GM12878 (cell line): ENCODE results near the gene NOS3. TPM values are rescaled to one million over a fixed set of nuclear protein-coding genes. Genes with fewer than 3 reads are reported as not detected.
A peak's percentile ranks its signal among the peaks of the same experiment; 100 is the strongest.

Source experiments
- ATAC-seq: fragments of 200-7000 bp; cut with Tn5 transposase; 3 replicates; pipeline ENCODE4 v1.9.1; 2020; ENCODE audit warnings: mild to moderate bottlenecking, moderate library complexity
- BruUV-seq: library from RNA; stranded (reverse); fragments of 400-500 nt; replicated peaks from 2 replicates; lab custom pipeline; 2021; lab: Mats Ljungman, UMichigan
- CTCF ChIA-PET: fragments of 300-600 bp; sonication (Branson Sonifier 250); formaldehyde crosslinking; extraction: SDS; loops from one replicate; lab custom pipeline; 2021; ENCODE audit warnings: inconsistent platforms; lab: Yijun Ruan, JAX
- POLR2A ChIA-PET: fragments of 350-600 bp; formaldehyde crosslinking; extraction: SDS; loops from one replicate; lab custom pipeline; 2021; ENCODE audit warnings: inconsistent platforms; lab: Charles Lee
- RAD21 ChIA-PET: fragments of 300-600 bp; sonication (Branson Sonifier 250); formaldehyde crosslinking; loops from one replicate; lab custom pipeline; 2023; ENCODE audit warnings: antibody characterized with exemption; ENCODE audit not compliant: unreplicated experiment; lab: Charles Lee
- SMC1A ChIA-PET: fragments of 300-600 bp; sonication (Branson Sonifier 250); formaldehyde crosslinking; loops from one replicate; lab custom pipeline; 2023; ENCODE audit not compliant: unreplicated experiment, uncharacterized antibody; lab: Charles Lee
- DNase-seq: peaks from one replicate; pipeline ENCODE4 v3.0.0-alpha.2; 2011; ENCODE audit warnings: low read depth, low spot score
- FAIRE-seq: peaks from 3 replicates; lab custom pipeline; 2011; peaks lifted over from hg19 to GRCh38; lab: Jason Lieb, UNC
- H2AFZ ChIP-seq: 2 replicates; pipeline ENCODE4 v1.6.0; 2011; ENCODE audit warnings: low read depth, low read length, control low read depth; ENCODE audit not compliant: control insufficient read depth
- H3K27ac ChIP-seq: 2 replicates; pipeline ENCODE4 v1.5.1; 2011; ENCODE audit warnings: control low read depth; ENCODE audit not compliant: control insufficient read depth, insufficient read depth
- H3K27me3 ChIP-seq, 2 experiments: replicated peaks in 1 of 2; 2 replicates each; pipeline versions ENCODE4 v1.6.0 to v1.6.1; 2011; ENCODE audit warnings: low read length in 1 of 2; ENCODE audit not compliant: control insufficient read depth in 2 of 2, insufficient read depth in 2 of 2
- H3K36me3 ChIP-seq, 2 experiments: 2 replicates each; pipeline ENCODE4 v1.5.1; 2011; ENCODE audit warnings: low read length in 1 of 2; ENCODE audit not compliant: control insufficient read depth in 2 of 2, insufficient read depth in 2 of 2
- H3K4me1 ChIP-seq: 2 replicates; pipeline ENCODE4 v1.6.1; 2011; ENCODE audit warnings: mild to moderate bottlenecking, low read length, moderate library complexity, mixed read lengths; ENCODE audit not compliant: control insufficient read depth, insufficient read depth
- H3K4me2 ChIP-seq: 2 replicates; pipeline ENCODE4 v1.6.0; 2011; ENCODE audit warnings: control low read depth; ENCODE audit not compliant: control insufficient read depth, insufficient read depth
- H3K4me3 ChIP-seq: fragments of 200-600 bp; sonication (generic); 2 replicates; pipeline ENCODE4 v1.5.1; 2016
- H3K79me2 ChIP-seq: 2 replicates; pipeline ENCODE4 v1.6.0; 2011; ENCODE audit warnings: low read length; ENCODE audit not compliant: control insufficient read depth, insufficient read depth
- H3K9ac ChIP-seq: 2 replicates; pipeline ENCODE4 v1.8.0; 2011; ENCODE audit warnings: low read length, control low read depth, mixed read lengths; ENCODE audit not compliant: control insufficient read depth, insufficient read depth
- H3K9me3 ChIP-seq: replicated peaks from 3 replicates; pipeline ENCODE4 v1.5.1; 2011; ENCODE audit warnings: mild to moderate bottlenecking, low read length; ENCODE audit not compliant: control insufficient read depth, insufficient read depth
- H4K20me1 ChIP-seq: 2 replicates; pipeline ENCODE4 v1.6.0; 2011; ENCODE audit not compliant: control insufficient read depth, insufficient read depth
- DPF2 ChIP-seq: fragments of 450-650 bp; IDR thresholded peaks from 2 replicates; pipeline ENCODE4 v1.6.1; 2017; ENCODE audit warnings: mild to moderate bottlenecking
- IKZF2 ChIP-seq, 2 experiments: fragments of 450-650 bp; IDR thresholded peaks; 2 replicates each; pipeline ENCODE4 v1.6.1; 2017; ENCODE audit warnings: mild to moderate bottlenecking in 2 of 2, moderate library complexity in 2 of 2
- NFYB ChIP-seq: IDR thresholded peaks from 2 replicates; pipeline ENCODE4 v1.6.1; 2011; ENCODE audit warnings: low read depth, mild to moderate bottlenecking, low read length, improper control_type of control experiment, moderate library complexity; ENCODE audit not compliant: insufficient read depth
- NR2C2 ChIP-seq: IDR thresholded peaks from 2 replicates; pipeline ENCODE4 v1.6.1; 2011; ENCODE audit warnings: borderline replicate concordance, low read depth; ENCODE audit not compliant: control insufficient read depth, insufficient read length
- RBBP5 ChIP-seq: fragments of 200-600 bp; sonication (generic); conservative IDR thresholded peaks from 2 replicates; pipeline ENCODE4 v1.6.1; 2016
- TARDBP ChIP-seq: IDR thresholded peaks from 2 replicates; pipeline ENCODE4 v1.6.1; 2016; ENCODE audit warnings: borderline replicate concordance
- WRNIP1 ChIP-seq: IDR thresholded peaks from 2 replicates; pipeline ENCODE4 v1.6.1; 2011; ENCODE audit warnings: low read depth, low read length, improper control_type of control experiment, borderline replicate concordance
- ZSCAN29 ChIP-seq: fragments of 450-650 bp; IDR thresholded peaks from 2 replicates; pipeline ENCODE4 v1.6.1; 2017; ENCODE audit warnings: mild to moderate bottlenecking, moderate library complexity
- ZZZ3 ChIP-seq: IDR thresholded peaks from 2 replicates; pipeline ENCODE4 v1.6.1; 2011; ENCODE audit warnings: low read depth; ENCODE audit not compliant: control insufficient read depth, insufficient read length
- WGBS: methylation state at CpG from one replicate; pipeline ENCODE4 v1.1.6; 2016; ENCODE audit warnings: low lambda C conversion rate; ENCODE audit not compliant: insufficient replicate concordance, insufficient coverage; ENCODE audit errors: missing lambda C conversion rate; 5-methylcytosine and 5-hydroxymethylcytosine counted together
- in situ Hi-C: fragments of 300-500 bp; cut with MboI; formaldehyde crosslinking; loops from 9 replicates; pipeline ENCODE4 v1.14.3; 2018; ENCODE audit warnings: mixed read lengths
- intact Hi-C: fragments of 100-400 bp; cut with micrococcal nuclease; formaldehyde crosslinking; loops from one replicate; pipeline ENCODE4 v1.14.2; 2022; ENCODE audit not compliant: unreplicated experiment
- polyA plus RNA-seq, 11 experiments: library from polyadenylated mRNA; depleted of rRNA in 4 of 11; unstranded in 6 of 11; stranded (reverse) in 5 of 11; fragments of >200 nt; fragmentation: Nextera tagmentation in 4 of 11; fragmentation: Illumina TruSeq in 1 of 11; extraction: Ambion mirVana in 4 of 11; extraction: Trizol in 1 of 11; gene quantifications; 1 replicate in 1 of 11; 2 replicates in 10 of 11; pipeline versions ENCODE4 v1.2.1 to v1.2.3, GENCODE V29; 2011 to 2016; ENCODE audit warnings: inconsistent platforms in 2 of 11, missing spikeins in 2 of 11, low read depth in 1 of 11
- total RNA-seq, 4 experiments: library from RNA; depleted of rRNA in 3 of 4; stranded (reverse); fragments of >200 nt in 3 of 4; fragmentation: Illumina TruSeq in 1 of 4; extraction: Trizol in 1 of 4; gene quantifications; 2 replicates each; pipeline versions ENCODE4 v1.2.1 to v1.2.3, GENCODE V29; 2013 to 2021
- TF ChIP-seq, protein P1 (sequence below), 3 experiments: IDR thresholded peaks in 2 of 3; conservative IDR thresholded peaks in 1 of 3; 2 replicates each; pipeline ENCODE4 v1.5.1; 2011; ENCODE audit warnings: low read depth in 3 of 3, low read length in 3 of 3, mild to moderate bottlenecking in 3 of 3, control low read depth in 2 of 3, moderate library complexity in 2 of 3, inconsistent platforms in 1 of 3, mixed read lengths in 1 of 3; ENCODE audit not compliant: control insufficient read depth in 2 of 3, insufficient read depth in 1 of 3; ENCODE audit errors: extremely low read depth in 1 of 3
- TF ChIP-seq, protein P2 (sequence below): fragments of 450-650 bp; IDR thresholded peaks from 2 replicates; pipeline ENCODE4 v1.6.1; 2017; ENCODE audit warnings: borderline replicate concordance
- TF ChIP-seq, protein P3 (sequence below): IDR thresholded peaks from 2 replicates; pipeline ENCODE4 v1.6.1; 2011; ENCODE audit warnings: low read depth, low read length, improper control_type of control experiment, borderline replicate concordance

Gene NOS3
- total and polyA plus RNA-seq, 10 of the 15 experiments (the other 5 are each of a cell fraction or from before 2014, with no cell fraction given), result 0.06 to 0.92 (median 0.30) TPM; not detected in 3

DNA sequence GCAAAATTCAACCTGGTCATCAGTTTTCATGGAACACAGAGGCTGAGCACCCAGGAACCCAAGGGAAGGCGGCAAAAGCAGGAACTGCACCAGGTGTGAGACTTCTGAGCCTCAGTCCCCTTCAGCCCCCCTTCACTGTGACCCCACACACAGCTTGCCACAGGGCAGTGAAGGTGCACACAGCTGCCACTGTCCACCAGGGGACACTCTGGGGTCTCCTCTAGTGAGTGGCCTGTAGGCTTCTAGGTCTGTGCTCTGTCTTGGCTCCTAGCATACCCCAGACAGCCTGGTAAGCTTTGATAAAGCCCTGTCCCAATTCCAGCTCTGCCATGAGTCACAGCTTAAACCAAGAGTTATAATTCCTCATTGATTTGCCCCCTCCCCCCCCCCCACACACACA is 24.8 kb upstream of the NOS3 start:
- Histone ChIP-seq H3K36me3 (no peaks in the 10 kb centered on the region), H3K9ac (no peak overlapping the region), H4K20me1 (no peaks in the 10 kb centered on the region), H3K27me3 (peaks cover 0 to 2% of the 10 kb centered on the region in 2 experiments; a peak in 2 of 4 replicates), H3K4me1 (no peaks in the 10 kb centered on the region), H3K79me2 (no peaks in the 10 kb centered on the region), H3K27ac (no peak overlapping the region), H3K4me2 (no peak overlapping the region), H3K4me3 (no peak overlapping the region), H3K9me3 (no peaks in the 10 kb centered on the region), H2AFZ (no peak overlapping the region)
- ChIA-PET RAD21 (no interaction called here), CTCF (interaction anchor here (2.2 kb wide), 1 partner anchor 18 kb away, joined by 9 read pairs; no protein-coding TSS in a partner anchor), SMC1A (no interaction called here), POLR2A (no interaction called here)
- intact Hi-C loops, result no loop called here
- 43% methylated on average over 1 of the region's 1 CpG for WGBS
- TF ChIP-seq, protein P1, sequence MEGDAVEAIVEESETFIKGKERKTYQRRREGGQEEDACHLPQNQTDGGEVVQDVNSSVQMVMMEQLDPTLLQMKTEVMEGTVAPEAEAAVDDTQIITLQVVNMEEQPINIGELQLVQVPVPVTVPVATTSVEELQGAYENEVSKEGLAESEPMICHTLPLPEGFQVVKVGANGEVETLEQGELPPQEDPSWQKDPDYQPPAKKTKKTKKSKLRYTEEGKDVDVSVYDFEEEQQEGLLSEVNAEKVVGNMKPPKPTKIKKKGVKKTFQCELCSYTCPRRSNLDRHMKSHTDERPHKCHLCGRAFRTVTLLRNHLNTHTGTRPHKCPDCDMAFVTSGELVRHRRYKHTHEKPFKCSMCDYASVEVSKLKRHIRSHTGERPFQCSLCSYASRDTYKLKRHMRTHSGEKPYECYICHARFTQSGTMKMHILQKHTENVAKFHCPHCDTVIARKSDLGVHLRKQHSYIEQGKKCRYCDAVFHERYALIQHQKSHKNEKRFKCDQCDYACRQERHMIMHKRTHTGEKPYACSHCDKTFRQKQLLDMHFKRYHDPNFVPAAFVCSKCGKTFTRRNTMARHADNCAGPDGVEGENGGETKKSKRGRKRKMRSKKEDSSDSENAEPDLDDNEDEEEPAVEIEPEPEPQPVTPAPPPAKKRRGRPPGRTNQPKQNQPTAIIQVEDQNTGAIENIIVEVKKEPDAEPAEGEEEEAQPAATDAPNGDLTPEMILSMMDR (IDR thresholded peaks at IDR 0.05 in 2 of 3, conservative IDR thresholded peaks at IDR 0.05 in 1 of 3; ENCODE audit: control insufficient read depth in 2 of 3, extremely low read depth in 1 of 3, insufficient read depth in 1 of 3, low read depth in 3 of 3, low read length in 3 of 3), result 0 out of 6 replicates have a peak, but pooled peaks of 1 of the 3 experiments have one; percentile 6
- TF ChIP-seq NR2C2, result no peak
- ATAC-seq (peak; percentile 41), FAIRE-seq (no peak), DNase-seq (no peak)
- no TSS peak for BruUV-seq
- in situ Hi-C loops, result no loop called here

DNA sequence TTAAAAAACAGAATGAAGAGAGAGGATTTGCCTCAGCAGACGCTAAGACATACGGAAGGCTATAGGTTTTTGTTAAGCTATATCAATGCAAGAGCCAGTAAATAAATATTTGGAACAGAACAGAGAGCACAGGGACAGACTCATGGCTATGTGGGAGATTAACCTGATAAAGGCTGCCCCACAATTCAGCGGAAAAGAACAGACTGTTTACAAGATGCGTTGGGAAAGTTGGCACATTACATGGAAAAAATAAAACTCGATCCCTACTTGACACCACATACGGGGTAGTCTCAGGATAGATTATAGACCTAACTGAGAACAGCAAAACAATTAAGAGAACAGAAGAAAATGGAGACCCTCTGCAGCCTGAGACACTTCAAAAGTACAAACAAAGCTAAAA is 23.5 kb upstream of the NOS3 start:
- Histone ChIP-seq H3K27me3 (peaks cover 0 to 2% of the 10 kb centered on the region in 2 experiments; a peak in 2 of 4 replicates), H3K79me2 (no peaks in the 10 kb centered on the region), H3K4me2 (no peak overlapping the region), H3K36me3 (no peaks in the 10 kb centered on the region), H2AFZ (no peak overlapping the region), H3K27ac (no peak overlapping the region), H4K20me1 (no peaks in the 10 kb centered on the region)
- SMC1A ChIA-PET, result no interaction called here
- POLR2A ChIA-PET, result no interaction called here
- WGBS, result 48% methylated on average over 6 of the region's 6 CpGs
- no peak for ATAC-seq
- DNase-seq, result no peak
- FAIRE-seq, result no peak
- TF ChIP-seq DPF2 (no peak), ZSCAN29 (no peak), ZZZ3 (no peak), IKZF2 (IDR thresholded peaks at IDR 0.05) (no peak), WRNIP1 (no peak), NFYB (no peak), RBBP5 (no peak), TARDBP (no peak)
- TF ChIP-seq, protein P2, sequence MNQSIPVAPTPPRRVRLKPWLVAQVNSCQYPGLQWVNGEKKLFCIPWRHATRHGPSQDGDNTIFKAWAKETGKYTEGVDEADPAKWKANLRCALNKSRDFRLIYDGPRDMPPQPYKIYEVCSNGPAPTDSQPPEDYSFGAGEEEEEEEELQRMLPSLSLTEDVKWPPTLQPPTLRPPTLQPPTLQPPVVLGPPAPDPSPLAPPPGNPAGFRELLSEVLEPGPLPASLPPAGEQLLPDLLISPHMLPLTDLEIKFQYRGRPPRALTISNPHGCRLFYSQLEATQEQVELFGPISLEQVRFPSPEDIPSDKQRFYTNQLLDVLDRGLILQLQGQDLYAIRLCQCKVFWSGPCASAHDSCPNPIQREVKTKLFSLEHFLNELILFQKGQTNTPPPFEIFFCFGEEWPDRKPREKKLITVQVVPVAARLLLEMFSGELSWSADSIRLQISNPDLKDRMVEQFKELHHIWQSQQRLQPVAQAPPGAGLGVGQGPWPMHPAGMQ, result no peak
- TF ChIP-seq, protein P3, sequence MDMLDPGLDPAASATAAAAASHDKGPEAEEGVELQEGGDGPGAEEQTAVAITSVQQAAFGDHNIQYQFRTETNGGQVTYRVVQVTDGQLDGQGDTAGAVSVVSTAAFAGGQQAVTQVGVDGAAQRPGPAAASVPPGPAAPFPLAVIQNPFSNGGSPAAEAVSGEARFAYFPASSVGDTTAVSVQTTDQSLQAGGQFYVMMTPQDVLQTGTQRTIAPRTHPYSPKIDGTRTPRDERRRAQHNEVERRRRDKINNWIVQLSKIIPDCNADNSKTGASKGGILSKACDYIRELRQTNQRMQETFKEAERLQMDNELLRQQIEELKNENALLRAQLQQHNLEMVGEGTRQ, result no peak
- TF ChIP-seq, all 136 proteins: peak for 0
- Histone ChIP-seq H3K4me3 (no peak overlapping the region), H3K9me3 (no peaks in the 10 kb centered on the region), H3K4me1 (no peaks in the 10 kb centered on the region), H3K9ac (no peak overlapping the region)
- RAD21 ChIA-PET, result no interaction called here
- CTCF ChIA-PET, result interaction anchor here (1.0 to 2.0 kb wide), 2 partner anchors 19 to 41 kb away, joined by 4 to 6 read pairs; no protein-coding TSS in a partner anchor
- in situ Hi-C loops (no loop called here), intact Hi-C loops (no loop called here)
- no TSS peak for BruUV-seq
